Esophagus squamous epithelium (tissue), 4 donors: ENCODE results near the gene PIP5KL1.

Source experiments
- CTCF ChIP-seq, 6 experiments: fragments of 450-650 bp in 4 of 6; fragments of 200-600 bp in 2 of 6; sonication (generic) in 2 of 6; IDR thresholded peaks; one replicate each; pipeline ENCODE4 v1.5.1; 2016 to 2019; ENCODE audit warnings: antibody characterized with exemption in 6 of 6, mild to moderate bottlenecking in 4 of 6, moderate library complexity in 4 of 6
- POLR2A ChIP-seq, 4 donors: fragments of 450-650 bp; IDR thresholded peaks; one replicate each; pipeline ENCODE4 v1.6.1; 2017; ENCODE audit warnings: antibody characterized with exemption in 4 of 4, mild to moderate bottlenecking in 4 of 4, moderate library complexity in 3 of 4

GRCh38 chr9:127870887-127871286 lies 59.7 kb downstream of the PIP5KL1 start:
- no peak for TF ChIP-seq POLR2A (IDR thresholded peaks at IDR 0.05)
- TF ChIP-seq CTCF (IDR thresholded peaks at IDR 0.05) = no peak
